NCI-H187 treated with DMSO at 0.1 percent for 48 hours (cell line): Measurements from ENCODE around the gene ZBTB48.
"Not testable (repeated sequence)": the region's sequence is repeated elsewhere in the genome, so short reads cannot be mapped to it uniquely, and the experiment has no call there.

Experiments
- DNase-seq: peaks from one replicate; lab custom pipeline; 2025; lab: John Stamatoyannopoulos, UW

ZBTB48 gene

DNA sequence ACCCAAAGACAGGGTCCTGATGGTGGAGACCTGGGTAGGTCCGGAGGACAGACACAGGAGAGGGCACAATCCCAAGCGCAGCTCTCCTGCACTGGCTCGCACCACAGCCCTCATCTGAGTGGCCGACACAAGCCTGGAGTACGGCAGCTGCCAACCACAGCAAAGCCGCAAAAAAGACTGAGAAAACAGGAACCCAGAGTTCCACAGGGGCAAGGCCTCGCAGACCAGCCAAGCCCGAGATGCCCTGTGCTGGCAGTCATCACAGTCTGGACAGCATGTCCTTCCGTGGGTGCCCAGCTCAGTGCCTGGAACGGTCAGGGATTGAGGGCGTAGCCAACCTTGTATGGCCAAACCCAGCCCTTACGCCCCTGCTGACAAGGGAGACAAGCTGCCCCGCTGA lies 11.4 kb downstream of the ZBTB48 start:
- DNase-seq = no peak

DNA sequence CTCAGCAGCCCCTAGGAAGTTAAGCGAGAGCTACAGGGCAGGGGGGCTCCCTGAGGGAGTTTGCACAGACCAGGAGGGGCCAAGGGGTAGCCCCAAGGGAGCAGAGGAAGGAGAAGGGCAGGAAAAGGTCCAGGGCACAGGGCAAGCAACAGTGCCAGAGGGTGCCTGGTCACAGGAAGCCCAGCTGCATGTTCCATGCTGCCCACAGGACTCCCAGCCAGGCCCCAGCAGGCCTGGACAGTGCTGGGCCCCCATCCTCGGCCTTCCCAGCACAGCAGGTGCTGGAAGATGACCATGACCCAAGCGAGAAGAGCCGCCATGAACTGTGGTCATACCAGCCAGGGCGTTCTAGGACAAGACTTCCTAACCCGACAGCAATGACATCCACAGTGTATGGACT lies 11.8 kb downstream of the ZBTB48 start:
- no peak for DNase-seq

DNA sequence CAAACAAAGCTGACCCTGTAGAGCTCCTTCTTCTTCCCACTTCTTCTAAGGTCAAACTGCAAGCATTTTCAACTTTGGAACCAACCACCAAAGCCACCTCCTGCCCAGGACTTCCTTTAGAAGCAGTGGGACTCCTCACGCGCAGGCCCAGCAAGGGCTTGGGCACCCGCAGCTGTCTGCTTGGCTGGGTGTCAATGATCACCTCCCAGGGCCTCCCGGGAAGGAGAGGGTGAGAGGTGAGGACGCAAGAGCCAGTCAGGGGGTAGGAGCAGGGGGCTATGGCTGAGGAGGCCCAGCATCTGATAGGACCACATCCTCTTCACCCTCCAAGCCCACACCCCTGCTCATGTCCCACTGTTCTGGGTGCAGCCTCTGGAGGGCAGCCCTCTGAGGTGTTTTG lies 12.6 kb downstream of the ZBTB48 start:
- DNase-seq = no peak

DNA sequence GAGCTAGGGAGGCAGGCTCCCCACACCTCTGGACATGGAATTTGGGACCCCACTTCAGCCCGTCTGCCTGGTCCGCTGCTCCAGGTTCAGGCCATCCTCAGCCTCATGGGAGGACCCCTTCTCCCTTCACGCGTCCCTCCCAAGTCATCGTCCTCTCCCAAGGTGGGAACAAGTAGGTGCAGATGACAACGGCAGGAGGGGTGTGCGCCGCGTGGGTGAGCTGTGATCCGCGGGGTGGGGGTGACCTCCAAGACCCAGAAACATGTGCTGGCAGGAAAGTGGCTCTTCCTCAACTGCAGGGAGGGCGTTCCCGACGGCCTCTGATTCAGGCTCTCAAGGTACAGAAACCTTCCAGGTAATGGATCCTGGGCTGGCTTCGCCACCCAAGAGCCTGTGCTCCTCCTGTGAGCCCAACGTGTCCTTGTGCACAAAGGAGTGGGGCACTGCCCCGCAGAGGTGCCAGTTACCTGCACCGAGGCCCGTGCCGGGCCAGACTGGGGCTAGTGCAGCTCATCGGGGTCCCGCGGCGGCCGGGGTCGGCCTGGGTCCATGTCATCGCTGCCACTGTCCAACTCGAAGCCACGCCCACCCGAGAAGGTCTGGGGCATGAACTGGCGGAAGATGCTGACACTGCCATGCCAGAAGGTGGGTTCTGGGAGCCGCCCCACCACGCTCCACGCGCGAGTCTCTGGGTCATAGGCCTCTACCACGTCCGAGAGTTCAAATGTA lies 13.2 kb downstream of the ZBTB48 start:
- no peak for DNase-seq

DNA sequence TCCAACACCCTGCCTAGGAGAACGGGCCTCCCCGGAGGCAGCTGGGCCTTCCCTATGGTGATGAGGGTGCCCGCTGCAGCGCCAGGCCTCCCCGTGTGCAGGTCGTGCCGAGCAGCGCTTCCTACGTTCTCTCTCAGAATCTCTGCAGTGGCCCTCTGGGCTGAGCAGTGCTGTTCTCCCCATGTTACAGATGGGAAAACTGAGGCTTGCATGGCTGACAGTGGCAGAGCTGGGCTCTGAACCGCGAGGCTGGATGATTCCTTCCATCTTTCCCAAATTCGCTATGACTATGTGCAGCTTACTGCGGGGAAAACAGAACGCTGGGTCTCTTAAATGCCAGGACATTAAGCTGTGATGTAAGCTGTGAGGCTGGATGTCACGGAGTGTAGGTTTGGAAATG lies 14.0 kb downstream of the ZBTB48 start:
- DNase-seq = no peak

DNA sequence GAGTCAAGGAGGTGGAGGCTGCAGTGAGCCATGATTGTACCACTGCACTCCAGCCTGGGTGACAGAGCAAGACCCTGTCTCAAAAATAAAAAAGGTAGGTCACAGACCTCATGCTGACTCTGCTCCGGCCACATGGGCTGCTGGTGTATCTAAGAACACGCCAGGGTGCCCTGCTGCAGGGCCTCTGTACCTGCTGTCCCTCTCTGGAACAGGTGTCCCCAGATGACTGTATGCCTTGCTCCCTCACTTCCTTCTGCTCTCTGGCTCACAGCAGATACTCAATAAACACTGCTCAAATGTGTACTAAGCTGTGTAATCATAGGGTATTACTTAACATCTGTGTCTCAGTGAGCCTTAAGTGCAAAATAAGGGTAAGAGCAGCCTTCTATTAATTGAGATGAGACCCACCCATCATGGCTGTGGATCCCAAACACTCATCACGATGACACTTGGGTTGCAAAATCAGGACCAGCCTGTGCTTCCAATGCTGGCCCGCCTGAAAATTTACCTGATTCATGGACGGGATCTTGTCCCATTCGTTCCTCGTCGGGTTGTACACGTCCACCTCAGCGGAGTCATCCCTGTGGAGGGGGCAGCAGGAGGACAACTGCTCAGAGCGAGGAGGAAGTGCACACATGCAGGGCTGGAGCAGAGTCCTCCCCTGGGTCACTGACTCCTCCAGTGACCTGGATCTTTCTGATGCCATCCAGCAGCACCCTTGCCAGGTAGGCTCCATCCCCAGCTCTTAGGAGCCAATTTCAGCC lies 15.4 kb downstream of the ZBTB48 start:
- DNase-seq = no peak

DNA sequence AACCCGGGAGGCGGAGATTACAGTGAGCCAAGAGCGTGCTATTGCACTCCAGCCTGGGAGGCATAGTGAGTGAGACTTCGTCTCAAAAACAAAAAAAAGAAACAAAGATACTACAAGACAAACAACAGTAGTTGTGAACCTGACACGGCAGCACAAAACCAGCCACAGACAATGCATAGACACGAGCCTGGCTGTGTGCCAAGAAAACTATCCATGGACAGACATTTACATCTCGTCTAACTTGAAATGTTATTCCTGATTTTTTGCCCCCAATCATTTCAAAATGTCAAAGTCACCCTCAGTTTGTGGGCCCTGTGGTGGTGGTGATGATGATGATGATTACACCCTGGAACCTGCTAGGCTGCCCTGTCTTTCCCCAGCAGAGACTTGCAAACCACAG lies 16.6 kb downstream of the ZBTB48 start:
- DNase-seq = no peak

DNA sequence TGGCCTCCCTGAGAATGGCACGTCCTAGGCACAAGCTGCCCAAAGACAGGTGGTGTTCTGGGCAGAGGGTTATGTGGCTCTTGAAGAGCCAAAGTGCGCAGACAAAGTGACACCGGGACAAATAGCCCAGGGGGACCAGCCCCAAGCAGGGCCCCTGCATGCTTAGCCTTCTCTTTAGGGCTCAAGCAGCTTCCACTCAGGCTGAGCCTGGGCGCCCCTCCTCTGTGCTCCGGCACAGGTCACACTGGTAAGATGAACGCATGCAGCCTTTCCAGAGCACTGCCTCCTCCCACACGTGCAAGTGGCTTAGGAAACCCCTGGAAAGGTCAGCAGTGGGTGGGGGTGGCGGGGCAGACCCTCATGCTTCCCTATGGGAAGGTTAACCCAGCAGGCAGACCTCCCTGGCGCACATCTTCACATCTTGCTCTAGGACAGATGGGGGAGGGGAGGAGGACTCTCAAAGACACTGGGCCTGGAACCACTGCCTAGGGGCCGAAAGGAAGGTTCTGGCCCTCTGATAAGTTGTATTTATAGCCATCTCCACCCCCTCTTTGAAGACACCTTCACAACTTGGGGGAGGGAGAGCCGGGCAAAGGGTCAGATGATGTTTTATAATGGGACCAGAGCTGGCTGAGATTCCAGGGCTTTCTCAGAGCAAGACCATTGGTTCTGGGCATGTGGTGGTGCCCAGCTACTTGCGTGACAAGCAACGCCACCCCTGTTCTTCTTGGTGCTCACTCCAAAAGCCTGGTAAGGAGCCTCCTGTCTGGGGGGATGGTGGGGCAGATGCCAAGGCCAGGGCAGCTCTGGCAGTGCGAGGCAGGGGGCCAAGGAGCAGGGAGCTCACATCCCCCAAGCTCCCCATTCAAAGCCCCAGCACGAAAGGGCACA lies 17.3 kb downstream of the ZBTB48 start:
- no peak for DNase-seq

DNA sequence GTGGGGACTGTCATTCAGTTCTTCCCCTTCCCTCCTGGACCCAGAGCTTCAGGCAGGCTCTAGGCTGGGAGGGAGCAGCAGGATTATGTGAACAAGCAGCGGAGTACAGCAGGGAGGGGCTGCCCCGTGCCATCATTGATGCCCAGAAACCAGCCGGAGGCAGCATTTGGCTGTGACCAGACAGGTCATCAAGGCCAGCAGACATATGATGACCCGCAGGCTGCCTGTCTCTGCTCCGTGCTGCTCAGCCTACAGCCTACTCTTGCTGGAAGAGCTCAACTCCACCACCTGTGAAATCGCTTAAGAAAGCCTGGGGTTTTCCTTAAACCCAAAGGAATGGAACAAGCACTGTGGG lies 18.0 kb downstream of the ZBTB48 start:
- no peak for DNase-seq

DNA sequence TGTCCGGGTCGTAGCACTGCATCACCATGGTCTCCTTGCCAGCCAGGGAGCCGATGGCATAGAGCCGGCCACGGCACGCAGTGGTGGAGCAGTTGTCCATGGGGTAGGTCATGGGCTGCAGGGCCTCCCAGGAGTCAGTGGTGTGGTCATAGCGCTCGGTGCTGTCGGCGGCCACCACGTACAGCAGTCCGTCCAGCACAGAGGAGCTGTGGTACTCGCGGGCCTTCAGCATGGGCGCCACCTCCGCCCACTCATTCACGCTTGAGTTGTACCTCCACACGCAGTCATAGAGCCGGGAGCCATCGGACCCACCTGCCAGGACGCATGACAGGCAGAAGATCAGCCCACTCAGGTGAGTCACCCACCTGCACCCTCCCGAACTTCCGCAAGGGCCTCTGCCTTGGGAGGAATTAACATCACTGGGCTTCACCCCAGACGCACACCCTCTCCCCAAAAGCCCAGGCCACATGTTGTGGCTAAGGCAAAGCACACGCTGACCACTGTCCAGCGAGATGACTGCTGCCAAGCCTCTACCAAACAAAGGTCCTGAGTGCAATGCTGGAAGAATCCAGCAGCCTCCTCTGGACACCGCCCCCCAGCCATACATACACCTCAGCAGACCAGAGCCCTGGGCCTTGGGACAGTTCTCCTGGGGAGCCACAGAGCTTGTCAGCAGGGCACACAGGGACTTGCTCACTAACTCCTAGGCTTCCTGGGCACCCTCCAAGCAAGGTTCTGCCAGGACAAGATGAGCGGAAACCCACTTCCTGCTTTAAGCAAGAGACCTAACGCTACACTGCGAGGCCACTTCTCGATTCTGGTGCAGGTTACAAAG lies 19.6 kb downstream of the ZBTB48 start:
- DNase-seq = no peak

DNA sequence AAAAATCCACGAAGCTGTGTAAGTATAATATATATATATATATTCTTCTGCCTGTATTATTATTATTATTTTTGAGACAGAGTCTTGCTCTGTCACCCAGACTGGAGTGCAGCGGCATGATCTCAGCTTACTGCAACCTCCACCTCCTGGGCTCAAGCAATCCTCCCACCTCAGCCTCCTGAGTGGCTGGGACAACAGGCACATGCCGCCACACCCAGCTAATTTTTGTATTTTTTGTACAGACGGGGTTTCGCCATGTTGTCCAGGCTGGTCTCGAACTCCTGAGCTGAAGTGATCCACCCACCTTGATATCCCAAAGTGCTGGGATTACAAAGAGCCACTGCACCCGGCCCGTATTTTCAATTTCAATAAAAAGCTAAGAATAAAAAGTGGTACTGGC lies 20.2 kb downstream of the ZBTB48 start:
- not testable (repeated sequence) for DNase-seq

DNA sequence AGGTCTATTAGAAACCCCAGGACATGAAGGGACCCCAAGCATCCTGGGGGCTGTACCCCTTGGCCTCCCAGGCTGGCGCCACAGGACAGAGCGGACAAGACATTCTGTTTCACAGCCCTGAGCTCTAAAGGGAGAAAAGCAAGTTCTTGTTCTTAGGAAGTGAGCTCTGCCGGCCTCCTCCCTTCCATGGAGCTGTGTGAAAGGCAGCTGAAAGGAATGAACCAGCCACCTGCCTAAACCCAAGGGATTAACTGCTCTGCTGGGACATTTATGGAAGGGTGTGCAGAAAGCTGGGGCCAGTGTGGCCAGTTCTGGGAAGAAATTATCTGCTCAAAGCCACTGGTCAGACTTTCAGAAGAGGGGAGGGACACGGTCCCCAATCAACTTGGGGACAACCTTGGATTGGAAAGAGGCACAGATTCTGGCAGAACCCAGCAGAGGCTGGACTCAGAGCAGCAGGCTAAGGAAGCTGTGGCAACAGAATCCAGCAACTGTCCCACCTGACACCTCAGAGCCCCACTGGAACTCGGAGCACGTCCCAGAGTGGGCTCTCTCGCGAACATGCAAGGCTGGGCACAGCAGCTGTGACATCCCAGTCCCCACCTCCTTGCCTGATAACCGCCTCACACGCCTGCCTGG lies 20.7 kb downstream of the ZBTB48 start:
- DNase-seq = no peak

DNA sequence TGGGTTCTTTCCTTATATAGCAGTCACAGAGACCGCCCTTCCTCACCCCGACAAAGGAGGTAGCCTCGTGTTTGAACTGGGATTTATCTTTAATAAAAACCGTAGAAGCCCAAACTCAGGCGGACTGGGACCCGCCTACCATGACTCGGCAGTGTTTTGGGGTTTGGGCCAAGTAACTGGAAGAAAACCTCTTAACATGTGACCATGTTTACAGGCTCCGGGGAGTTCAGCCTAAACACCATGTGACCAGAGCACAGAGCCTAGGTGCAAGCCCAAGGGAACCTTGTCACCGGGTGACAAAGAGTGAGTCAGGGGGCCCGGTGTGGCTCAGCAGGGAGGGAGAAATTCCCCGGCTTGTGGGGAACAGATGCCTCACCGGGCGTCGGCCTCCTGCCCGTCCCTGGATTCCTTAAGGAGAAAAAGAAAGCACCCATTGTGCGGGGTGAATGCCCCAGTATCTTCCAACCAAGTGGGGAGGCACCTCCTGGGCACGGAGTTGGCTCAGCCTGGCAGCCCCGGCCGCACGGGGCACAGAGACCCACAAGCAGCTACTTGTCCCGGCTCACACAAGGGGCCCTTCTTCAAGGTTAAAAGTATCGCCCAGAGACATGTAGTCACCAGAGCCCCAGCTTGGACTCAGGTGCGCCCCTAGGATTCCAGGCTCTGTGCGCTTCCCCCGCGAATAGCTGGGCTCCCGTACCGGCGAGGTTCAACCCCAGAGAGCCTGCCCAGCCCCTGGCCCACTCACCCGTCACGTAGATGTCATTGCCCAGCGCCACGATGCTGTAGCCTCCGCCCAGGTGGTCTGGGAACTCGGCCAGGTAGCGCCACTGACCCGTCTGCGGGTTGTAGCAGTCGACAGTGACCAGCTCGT lies 21.5 kb downstream of the ZBTB48 start:
- DNase-seq = no peak

DNA sequence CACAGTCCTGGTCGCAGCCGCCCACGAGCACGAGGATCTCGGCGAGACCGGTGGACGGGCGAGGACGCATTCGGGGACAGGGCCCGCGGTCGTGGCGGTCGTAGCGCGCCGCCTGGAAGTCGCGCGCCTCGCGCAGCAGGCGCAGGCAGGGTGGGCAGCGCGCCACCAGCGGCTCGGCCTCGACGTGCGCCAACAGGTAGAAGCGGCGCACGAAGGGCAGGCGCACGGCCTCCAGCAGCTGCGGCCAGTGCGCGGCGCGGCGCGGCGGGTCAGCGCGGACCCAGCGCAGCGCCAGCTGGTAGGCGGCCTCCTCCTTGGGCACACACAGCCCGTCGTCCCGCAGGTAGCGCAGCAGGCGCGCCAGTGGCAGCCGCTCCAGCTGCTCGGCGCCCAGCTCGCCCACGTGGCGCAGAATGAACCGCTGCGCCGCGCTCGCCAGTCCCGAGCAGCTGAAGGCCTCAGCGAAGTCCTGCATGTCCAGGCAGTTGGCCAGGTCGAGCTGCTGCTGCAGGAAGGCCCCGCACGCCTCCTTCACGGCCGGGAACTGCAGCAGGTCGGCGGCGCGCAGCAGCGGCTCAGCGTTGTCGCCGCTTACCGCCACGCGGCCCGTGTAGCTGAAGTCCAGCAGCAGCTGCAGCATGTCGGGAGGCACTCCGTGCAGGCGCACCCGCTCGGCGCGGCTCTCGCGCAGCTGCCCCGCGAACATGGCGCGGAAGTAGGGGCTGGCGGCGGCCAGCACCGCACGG lies 22.3 kb downstream of the ZBTB48 start:
- DNase-seq = no peak

DNA sequence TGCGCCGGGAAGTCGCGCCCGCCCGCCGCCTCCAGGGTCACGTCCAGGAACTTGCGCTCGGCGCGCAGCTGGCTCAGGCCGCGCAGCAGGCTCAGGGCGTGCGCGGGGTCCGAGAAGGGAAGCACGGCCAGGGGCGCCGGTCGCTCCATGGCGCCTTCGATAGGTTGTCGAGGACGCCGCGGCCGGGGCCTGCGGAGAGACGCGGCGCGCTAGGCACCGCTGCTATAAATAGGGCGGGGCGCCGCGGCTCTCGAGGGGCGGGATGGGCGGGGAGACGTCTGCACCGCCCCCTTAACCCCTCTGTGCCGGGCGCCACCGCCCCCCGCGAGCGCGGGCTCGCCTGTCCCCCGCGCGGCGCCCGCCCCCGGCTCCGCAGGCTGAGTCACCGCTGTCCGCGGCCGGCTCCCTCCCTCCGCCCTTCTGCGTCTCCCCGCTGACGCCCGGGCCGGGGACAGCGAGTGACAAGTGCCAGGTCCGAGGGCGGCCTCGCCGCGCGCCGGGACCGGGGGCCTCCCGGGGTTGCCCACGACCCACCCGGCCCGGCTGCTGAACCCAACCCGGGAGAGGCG lies 23.0 kb downstream of the ZBTB48 start, which contains the start of gene KLHL21:
TSS of gene KLHL21 (minus strand) at position 201 of the 569 bp plus-strand sequence. CDS start at position 149, 52 bp downstream.
- DNase-seq = no peak

DNA sequence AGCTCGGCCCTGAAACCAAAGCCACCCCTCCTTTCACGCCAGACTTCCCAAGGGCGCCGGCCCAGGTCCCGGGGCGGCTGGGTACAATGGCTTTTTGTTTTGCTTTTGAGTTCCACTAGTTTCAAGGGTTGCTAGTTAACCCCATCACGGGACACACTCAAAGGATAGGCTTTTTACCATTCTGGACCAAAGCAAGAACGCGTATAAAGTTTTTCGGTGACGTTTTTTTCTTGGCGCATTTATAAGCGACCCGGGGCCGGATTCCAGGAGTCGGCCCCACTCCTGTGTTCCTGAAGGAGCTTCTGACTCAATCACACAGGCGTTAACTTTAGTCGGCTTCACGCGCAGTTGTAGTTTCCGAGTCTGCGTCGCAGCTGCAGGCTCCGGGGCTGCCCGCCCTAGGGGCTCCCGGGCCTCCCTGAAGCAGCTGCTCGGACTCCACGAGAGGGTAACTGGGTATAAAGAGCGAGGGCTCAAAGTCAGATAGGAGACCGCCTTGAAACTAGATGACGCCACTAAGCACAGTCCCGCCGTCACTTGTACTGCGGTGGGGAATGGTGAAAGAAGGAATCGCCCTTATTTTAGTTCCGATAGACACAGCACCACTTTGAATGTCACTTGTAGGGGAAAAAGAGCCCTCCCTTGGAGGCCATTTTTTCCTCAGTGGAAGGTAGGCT lies 23.6 kb downstream of the ZBTB48 start:
- DNase-seq = no peak

DNA sequence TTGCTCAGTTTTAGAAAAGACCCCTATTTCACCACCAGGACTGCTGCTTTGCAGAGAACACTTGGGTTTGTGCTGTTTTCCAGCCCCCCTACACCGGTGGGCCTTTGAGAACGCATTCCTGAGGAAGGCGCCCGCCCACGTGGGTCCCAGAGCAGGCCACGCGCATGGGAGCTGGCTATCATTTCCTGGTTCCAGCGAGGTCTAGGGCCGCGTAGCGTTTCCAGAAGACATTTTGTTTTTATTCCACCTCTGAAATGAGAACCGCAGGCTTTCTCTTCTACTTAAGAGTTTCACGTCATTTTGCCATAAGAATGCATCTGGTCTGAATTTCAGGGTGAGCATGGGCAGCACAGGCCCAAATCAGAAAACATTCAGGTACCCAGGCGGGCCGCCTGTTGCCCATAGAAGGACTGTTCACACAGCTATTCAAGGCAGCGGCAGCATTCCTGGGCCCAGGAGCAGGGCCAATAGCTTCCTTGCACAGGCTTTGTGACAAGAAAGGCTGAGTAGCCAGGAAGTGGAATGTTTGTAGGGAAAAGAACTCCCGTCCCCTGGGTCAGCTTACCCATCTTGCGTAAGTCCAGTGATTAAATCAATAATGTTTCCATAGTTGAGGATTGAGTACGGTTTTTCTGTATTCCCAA lies 24.2 kb downstream of the ZBTB48 start:
- DNase-seq = no peak
